Adrenal gland (tissue), 12 donors: ENCODE results near the gene FAP. TPM values are rescaled to one million over a fixed set of nuclear protein-coding genes. Genes with fewer than 3 reads are reported as not detected.
A peak's percentile ranks its signal among the peaks of the same experiment; 100 is the strongest.

Experiments used
- DNase-seq, 7 donors: peaks; one replicate each; pipeline ENCODE4 v3.0.0-alpha.2; 2019 to 2020
- H3K27ac ChIP-seq, 5 donors: fragments of 200-600 bp; sonication (generic) in 4 of 5; 1 replicate in 3 of 5; 2 replicates in 2 of 5; pipeline versions ENCODE4 v1.5.1 to v1.8.0; 2016 to 2020; ENCODE audit warnings: mild to moderate bottlenecking in 1 of 5
- H3K27me3 ChIP-seq: fragments of 200-600 bp; 2 replicates; pipeline ENCODE4 v1.8.0; 2021
- H3K36me3 ChIP-seq, 2 donors: fragments of 200-600 bp; replicated peaks in 1 of 2; 1 replicate in 1 of 2; 2 replicates in 1 of 2; pipeline versions ENCODE4 v1.5.1 to v1.8.0; 2018 to 2022
- H3K4me1 ChIP-seq, 2 donors: fragments of 200-600 bp; replicated peaks in 1 of 2; 1 replicate in 1 of 2; 2 replicates in 1 of 2; pipeline versions ENCODE4 v1.5.1 to v1.8.0; 2018 to 2021
- H3K4me3 ChIP-seq, 4 donors: fragments of 200-600 bp; sonication (generic) in 3 of 4; one replicate each; pipeline ENCODE4 v1.5.1; 2016 to 2018
- H3K9me3 ChIP-seq, 3 donors: fragments of 200-600 bp; sonication (generic) in 1 of 3; replicated peaks in 1 of 3; 1 replicate in 2 of 3; 2 replicates in 1 of 3; pipeline versions ENCODE4 v1.5.1 to v1.8.0; 2016 to 2021
- CTCF ChIP-seq, 6 experiments: fragments of 450-650 bp in 4 of 6; fragments of 200-600 bp in 2 of 6; sonication (generic) in 1 of 6; IDR thresholded peaks; 1 replicate in 5 of 6; 2 replicates in 1 of 6; pipeline versions ENCODE4 v1.5.1 to v1.8.0; 2016 to 2021; ENCODE audit warnings: antibody characterized with exemption in 6 of 6, mild to moderate bottlenecking in 2 of 6, moderate library complexity in 1 of 6
- POLR2A ChIP-seq, 2 donors: fragments of 450-650 bp; IDR thresholded peaks; one replicate each; pipeline ENCODE4 v1.6.1; 2017; ENCODE audit warnings: antibody characterized with exemption in 2 of 2, mild to moderate bottlenecking in 2 of 2, moderate library complexity in 1 of 2
- WGBS, 4 donors: extraction: QIAGEN DNeasy Blood & Tissue Kit in 2 of 4; methylation state at CpG; one replicate each; pipeline versions ENCODE4 v1.1.5 to v1.1.7; 2013 to 2017; 5-methylcytosine and 5-hydroxymethylcytosine counted together
- intact Hi-C, 2 donors: fragments of 100-400 bp; cut with DNase I; formaldehyde crosslinking; loops; one replicate each; pipeline versions ENCODE4 v1.14.1 to v1.15.0; 2022 to 2023
- polyA plus RNA-seq, 3 donors: library from polyadenylated mRNA; stranded (reverse); fragments of 200-250 nt in 2 of 3; fragments of 350-450 nt in 1 of 3; fragmentation: Illumina TruSeq in 1 of 3; extraction: RNeasy Lipid Tissue Mini Kit (QIAGEN cat#74804) in 1 of 3; gene quantifications; one replicate each; pipeline ENCODE4 v1.2.3, GENCODE V29; 2013 to 2014
- total RNA-seq, 9 donors: library from RNA; depleted of rRNA in 4 of 9; stranded (reverse); fragments of >200 nt in 4 of 9; fragments of 120-200 nt in 1 of 9; fragmentation: NEBNext Ultra II Directional in 1 of 9; extraction: Animal tissue kit (Norgen Biotek cat#: 25700) in 1 of 9; gene quantifications; one replicate each; pipeline versions ENCODE4 v1.1.0 to v1.2.4, GENCODE V29; 2013 to 2023
- donor health status: healthy with polysubstance abuse.
- donor health status: Bipolar disorder and iron deficiency.
- donor health status: DM: yes; HTN: yes; CAD: no.
- donor health status: DM: no; HTN: no; CAD: no.
- donor health status: DM: no; HTN: no; CAD: no.
- donor health status: DM: yes; HTN: yes; CAD: no.

FAP gene
- total and polyA plus RNA-seq, 12 donors = 0.18 to 6.0 (median 0.64) TPM; not detected in 1

DNA sequence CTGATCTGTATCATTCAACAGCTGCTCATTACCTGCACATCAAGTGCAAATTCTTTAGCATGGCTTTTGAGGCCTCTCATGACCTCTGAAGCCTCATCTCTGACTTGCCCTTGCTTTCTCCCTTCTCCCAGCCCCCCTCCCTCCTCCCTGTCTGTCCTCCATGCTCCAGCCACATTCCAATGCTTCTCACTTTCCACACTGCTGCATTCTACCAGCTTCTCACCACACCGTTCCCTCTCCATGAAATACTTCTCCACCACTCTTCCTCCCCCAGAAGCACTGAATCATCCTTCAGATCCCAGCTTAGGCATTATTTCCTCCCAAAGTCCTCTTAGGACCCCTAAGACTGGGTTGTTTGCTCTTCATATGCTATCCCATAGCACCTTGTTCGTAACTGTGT, 118.1 kb downstream of the FAP start:
- WGBS, 4 donors = 89 to 96% (median 92%) methylated on average over 2 of the region's 2 CpGs
- no peak for DNase-seq

DNA sequence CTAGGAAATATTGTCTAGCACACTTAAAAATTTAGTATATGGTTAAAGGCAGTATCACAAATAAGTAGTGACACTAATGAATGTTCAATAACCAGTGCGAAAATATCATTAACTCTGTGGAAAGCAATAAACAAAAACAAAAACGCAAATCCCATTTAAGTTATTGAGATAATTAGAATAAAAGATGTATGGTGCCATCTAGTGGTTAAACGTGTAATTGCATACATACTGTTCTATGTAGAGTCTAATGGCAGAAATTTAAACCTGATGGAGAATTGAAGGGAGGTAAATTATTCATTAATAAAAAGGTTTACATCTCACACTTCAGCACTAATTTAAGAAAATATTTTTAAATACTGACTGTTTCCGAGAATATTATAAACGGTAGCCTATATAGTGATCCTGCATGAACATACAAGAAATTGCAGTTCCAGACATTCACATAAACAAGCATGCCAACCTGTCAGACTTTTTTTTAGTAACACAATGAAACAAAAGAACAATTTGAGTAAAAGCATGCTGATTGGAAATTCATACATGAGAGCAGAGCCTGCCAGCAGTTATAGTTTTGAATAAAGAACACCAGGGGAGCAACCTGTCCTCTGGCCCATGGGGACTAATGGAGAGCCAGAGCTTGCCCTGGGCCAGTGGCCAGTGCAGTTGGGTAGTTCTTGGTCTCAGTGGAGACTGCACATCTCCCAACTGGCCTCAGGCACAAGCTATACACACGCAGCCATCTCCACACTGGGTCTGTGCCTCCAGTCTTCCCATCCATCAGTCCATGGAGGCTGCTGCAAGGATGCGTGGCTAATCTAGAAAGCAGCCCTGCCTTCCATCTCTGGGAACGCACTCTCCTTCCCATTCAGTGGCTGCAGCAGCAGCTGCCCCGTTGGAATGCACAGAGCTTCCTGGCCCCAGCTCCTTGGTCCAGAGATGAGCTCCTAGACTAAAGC, 119.2 kb downstream of the FAP start:
- 21 to 31% (median 27%) methylated on average over 7 to 9 of the region's 9 CpGs for WGBS, 4 donors
- intact Hi-C loops = loop anchor here (2.0 kb wide), 2 partner anchors 115 to 117 kb away; no protein-coding TSS in a partner anchor

More for the DNA sequence above, 118.1 kb downstream of the FAP start:
- Histone ChIP-seq H3K27ac (no peak overlapping the region), H3K27me3 (no peaks in the 10 kb centered on the region), H3K4me1 (no peaks in the 10 kb centered on the region), H3K4me3 (no peak overlapping the region), H3K36me3 (no peaks in the 10 kb centered on the region), H3K9me3 (peaks cover 0 to 5% (median 0%) of the 10 kb centered on the region in 3 donors)
- TF ChIP-seq CTCF (IDR thresholded peaks at IDR 0.05) (no peak), POLR2A (IDR thresholded peaks at IDR 0.05) (no peak)
- intact Hi-C loops = loop anchor here in 1 of 2 donors (2.0 kb wide), 1 partner anchor 118 kb away; no protein-coding TSS in a partner anchor

More for the DNA sequence above, 119.2 kb downstream of the FAP start:
- Histone ChIP-seq H3K9me3 (peaks cover 0 to 5% (median 0%) of the 10 kb centered on the region in 3 donors), H3K4me1 (no peaks in the 10 kb centered on the region), H3K4me3 (no peak overlapping the region), H3K36me3 (no peaks in the 10 kb centered on the region), H3K27ac (no peak overlapping the region), H3K27me3 (no peaks in the 10 kb centered on the region)
- TF ChIP-seq CTCF (IDR thresholded peaks at IDR 0.05) (peak; percentile 67 to 88 (median 78)), POLR2A (IDR thresholded peaks at IDR 0.05) (no peak)
- DNase-seq = no peak

Other genes starting within 250 kb of the FAP start
- gene DPP4, start 169.2 kb downstream of the FAP start, total RNA-seq = 10 to 100 TPM in 4 of 9 donors, 1 to 10 TPM in 5; 1.9 to 49.2 (median 8.0) TPM
- gene DPP4, start 169.2 kb downstream of the FAP start, polyA plus RNA-seq = 1 to 10 TPM in 1 of 3 donors, under 1 TPM in 2; 0.72 to 8.0 (median 0.77) TPM
- under 1 TPM in 1 of 9 donors, not detected in 8; 0.22 TPM for gene GCG, start 91.2 kb downstream of the FAP start, total RNA-seq
- gene GCG, start 91.2 kb downstream of the FAP start, polyA plus RNA-seq = under 1 TPM in 1 of 3 donors, not detected in 2; 0.51 TPM
- 10 to 100 TPM in 8 of 9 donors, 1 to 10 TPM in 1; 9.7 to 21.8 (median 15.6) TPM for gene IFIH1, start 75.2 kb upstream of the FAP start, total RNA-seq
- 10 to 100 TPM in 1 of 3 donors, 1 to 10 TPM in 2; 7.8 to 25.6 (median 9.3) TPM for gene IFIH1, start 75.2 kb upstream of the FAP start, polyA plus RNA-seq
- 10 to 100 TPM in 8 of 9 donors, 1 to 10 TPM in 1; 3.4 to 33.9 (median 23.4) TPM for gene GCA, start 100.7 kb upstream of the FAP start, total RNA-seq
- gene GCA, start 100.7 kb upstream of the FAP start, polyA plus RNA-seq = 10 to 100 TPM; 11.8 to 18.7 (median 12.9) TPM